ENCODE results near the gene PPM1D. TPM values are rescaled to one million over a fixed set of nuclear protein-coding genes. Genes with fewer than 3 reads are reported as not detected.

Gene PPM1D
- total RNA-seq, 2 experiments from 2014 or later = 9.4 to 10.9 TPM

Other genes starting within 250 kb of the PPM1D start
- gene USP32, start 208.1 kb upstream of the PPM1D start, total RNA-seq = 10 to 100 TPM; 34.4 to 35.8 TPM
- gene CHCT1, start 177.7 kb upstream of the PPM1D start, total RNA-seq = not detected
- 10 to 100 TPM; 25.7 to 31.0 TPM for gene APPBP2, start 74.0 kb upstream of the PPM1D start, total RNA-seq
- gene BCAS3, start 77.7 kb downstream of the PPM1D start, total RNA-seq = 1 to 10 TPM; 6.8 to 7.1 TPM